ENCODE data around the gene FEM1A.

DNA sequence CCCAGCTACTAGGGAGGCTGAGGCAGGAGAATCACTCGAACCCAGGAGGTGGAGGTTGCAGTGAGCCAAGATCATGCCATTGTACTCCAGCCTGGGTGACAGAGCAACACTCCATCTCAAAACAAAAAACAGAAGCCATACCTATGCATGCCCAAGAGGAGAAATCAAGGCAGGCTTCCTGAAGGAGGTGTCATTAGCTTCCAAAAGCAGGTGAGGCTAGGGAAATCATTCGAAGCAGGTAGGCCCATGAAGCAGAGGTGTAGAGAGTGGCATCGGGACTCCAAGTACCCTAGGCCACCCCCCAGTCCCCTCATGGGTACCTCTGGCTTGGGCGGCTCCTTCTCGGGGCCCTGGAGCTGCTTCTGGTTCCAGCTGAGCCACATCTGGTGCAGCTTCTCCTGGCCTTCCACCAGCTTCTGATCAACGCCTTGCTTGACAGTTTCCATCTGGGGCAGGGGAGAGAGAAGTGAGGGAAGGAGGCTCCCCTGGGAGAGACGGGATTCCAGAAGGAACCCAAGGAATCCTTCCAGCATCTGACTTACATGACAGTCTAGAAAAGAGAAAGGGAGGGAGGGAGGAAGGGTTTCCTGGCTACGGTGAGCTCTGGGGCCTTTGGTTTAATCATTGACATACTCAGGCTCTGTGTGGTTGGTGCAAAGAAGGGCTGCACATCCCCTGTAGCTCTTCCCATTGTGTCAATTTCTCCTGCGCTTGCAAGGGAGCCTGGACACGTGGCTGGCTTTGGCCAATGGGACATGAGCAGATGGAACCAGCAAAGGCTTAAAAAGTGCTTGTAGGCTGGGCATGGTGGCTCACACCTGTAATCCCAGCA, 53.0 kb downstream of the FEM1A start:
- TF ChIP-seq, protein P1, sequence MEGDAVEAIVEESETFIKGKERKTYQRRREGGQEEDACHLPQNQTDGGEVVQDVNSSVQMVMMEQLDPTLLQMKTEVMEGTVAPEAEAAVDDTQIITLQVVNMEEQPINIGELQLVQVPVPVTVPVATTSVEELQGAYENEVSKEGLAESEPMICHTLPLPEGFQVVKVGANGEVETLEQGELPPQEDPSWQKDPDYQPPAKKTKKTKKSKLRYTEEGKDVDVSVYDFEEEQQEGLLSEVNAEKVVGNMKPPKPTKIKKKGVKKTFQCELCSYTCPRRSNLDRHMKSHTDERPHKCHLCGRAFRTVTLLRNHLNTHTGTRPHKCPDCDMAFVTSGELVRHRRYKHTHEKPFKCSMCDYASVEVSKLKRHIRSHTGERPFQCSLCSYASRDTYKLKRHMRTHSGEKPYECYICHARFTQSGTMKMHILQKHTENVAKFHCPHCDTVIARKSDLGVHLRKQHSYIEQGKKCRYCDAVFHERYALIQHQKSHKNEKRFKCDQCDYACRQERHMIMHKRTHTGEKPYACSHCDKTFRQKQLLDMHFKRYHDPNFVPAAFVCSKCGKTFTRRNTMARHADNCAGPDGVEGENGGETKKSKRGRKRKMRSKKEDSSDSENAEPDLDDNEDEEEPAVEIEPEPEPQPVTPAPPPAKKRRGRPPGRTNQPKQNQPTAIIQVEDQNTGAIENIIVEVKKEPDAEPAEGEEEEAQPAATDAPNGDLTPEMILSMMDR (IDR thresholded peaks at IDR 0.05; ENCODE audit: low read depth, low read length, poor library complexity, severe bottlenecking) = no peak
- TF ChIP-seq EZH2phosphoT487 (IDR thresholded peaks at IDR 0.05; ENCODE audit: borderline replicate concordance, low read length) = no peak
